ENCODE results near the gene C1orf35.
A peak's percentile ranks its signal among the peaks of the same experiment; 100 is the strongest.

Gene C1orf35

DNA sequence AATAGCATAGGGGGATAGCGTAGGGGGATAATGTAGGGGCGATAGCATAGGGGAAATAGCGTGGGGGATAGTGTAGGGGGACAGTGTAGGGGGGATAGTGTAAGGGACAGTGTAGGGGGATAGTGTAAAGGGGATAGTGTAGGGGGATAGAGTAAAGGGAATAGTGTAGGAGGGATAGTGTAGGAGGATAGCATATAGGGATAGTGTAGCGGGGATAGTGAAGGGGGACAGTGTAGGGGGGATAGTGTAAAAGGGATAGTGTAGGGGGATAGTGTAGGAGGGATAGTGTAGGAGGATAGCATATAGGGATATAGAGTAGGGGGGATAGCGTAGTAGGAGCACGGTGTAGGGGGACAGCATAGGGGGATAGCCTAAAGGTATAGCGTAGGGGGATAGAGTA, 34.8 kb downstream of the C1orf35 start:
- no peak overlapping the region for H3K27ac ChIP-seq
- DNase-seq (ENCODE audit: low read depth, low spot score) = no peak

DNA sequence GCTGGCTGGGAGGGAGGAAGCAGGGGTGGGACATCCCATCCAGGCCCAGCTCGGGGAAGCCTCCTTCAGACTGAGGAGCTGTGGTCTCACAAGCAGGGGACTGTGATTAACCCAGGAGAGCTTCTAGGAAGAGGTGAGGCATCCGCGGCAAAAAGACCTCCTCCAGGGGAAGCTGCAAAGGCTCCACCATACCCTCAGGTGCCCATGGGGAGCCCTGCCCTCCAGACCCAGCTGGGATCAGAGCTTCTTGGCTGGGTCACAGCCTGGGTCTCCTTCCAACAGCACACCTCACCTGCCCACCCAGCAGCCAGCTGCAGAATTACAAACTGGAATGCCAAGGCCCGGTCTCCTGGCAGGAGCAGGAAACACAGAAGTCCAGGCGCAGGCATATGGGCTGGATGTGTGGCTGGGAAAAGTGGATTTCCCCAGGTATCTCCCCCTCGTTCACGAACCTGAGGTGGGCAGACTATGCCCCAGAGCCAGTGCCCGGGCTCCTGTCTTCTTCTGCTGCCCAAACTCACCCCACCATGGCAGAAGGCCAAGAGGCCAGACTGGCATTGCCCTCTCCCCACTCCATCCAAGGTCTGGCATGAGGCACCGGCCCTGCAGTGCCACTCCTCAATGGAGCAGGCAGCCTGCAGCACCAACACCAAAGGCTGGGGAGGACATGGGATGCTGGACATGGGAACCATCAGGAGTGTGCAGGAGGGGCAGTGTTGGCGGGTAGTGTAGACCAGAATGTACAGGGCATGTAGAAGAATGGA, 36.1 kb downstream of the C1orf35 start:
- H3K27ac ChIP-seq = no peak overlapping the region
- no peak for DNase-seq (ENCODE audit: low read depth, low spot score)

DNA sequence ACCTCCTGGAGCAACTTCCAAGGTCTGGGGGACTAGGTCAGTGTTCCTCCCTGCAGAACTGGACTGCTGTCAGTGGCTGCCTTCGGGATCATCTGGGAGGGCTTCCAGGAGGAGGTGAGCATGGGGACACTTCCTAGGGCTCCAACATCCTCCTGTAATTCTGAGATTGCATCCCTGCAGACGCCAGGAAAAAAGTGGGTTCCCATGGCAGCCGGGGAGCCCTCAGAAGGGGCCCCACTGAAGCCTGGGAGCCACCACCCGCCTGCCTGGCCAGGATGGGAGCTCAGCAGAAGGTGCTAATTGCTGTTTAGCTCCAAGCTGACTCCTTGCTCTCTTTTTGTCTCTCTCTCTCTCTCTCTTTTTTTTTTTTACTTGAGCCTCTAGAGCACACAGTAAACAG, 36.7 kb downstream of the C1orf35 start:
- H3K27ac ChIP-seq = no peak overlapping the region
- DNase-seq (ENCODE audit: low read depth, low spot score) = no peak

DNA sequence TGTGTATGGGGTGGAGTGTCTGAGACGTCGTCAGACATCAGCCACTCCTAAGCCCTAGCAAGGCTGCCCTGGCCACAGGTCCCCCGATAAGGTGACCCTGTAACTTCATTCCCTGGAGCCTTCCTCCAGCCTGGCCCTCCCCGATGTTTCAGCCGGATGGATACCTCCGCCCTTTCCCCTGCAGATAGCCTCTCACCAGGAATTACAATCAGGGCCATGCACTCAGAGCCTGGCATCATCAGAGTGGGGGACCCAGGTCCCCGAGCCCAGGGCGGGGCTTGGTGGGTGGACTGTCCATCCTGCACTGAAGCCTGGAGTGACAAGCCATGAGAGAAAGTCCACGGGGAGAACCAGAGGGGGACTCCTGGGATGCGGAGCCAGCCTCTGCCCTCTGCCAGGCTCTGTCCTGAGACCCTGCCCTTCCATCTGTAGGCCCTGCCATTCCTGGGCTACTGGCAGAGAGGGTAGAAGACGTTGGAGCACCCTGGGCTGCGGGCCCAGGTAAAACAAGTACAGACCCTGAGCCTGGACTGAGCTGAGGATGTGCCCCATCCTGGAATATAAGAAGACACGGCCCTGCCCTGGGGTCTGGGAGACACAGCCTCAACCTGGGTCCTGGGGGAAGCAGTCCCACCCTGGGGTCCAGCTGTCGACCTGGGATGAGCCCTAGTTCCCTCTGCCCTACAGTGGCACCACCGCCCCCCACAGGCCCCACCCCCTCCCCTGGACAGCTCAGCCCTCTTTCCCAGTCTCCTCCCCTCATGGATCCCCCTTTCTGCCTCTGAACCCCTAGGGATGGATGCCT, 37.4 kb downstream of the C1orf35 start:
- no peak for DNase-seq (ENCODE audit: low read depth, low spot score)
- H3K27ac ChIP-seq = no peak overlapping the region

DNA sequence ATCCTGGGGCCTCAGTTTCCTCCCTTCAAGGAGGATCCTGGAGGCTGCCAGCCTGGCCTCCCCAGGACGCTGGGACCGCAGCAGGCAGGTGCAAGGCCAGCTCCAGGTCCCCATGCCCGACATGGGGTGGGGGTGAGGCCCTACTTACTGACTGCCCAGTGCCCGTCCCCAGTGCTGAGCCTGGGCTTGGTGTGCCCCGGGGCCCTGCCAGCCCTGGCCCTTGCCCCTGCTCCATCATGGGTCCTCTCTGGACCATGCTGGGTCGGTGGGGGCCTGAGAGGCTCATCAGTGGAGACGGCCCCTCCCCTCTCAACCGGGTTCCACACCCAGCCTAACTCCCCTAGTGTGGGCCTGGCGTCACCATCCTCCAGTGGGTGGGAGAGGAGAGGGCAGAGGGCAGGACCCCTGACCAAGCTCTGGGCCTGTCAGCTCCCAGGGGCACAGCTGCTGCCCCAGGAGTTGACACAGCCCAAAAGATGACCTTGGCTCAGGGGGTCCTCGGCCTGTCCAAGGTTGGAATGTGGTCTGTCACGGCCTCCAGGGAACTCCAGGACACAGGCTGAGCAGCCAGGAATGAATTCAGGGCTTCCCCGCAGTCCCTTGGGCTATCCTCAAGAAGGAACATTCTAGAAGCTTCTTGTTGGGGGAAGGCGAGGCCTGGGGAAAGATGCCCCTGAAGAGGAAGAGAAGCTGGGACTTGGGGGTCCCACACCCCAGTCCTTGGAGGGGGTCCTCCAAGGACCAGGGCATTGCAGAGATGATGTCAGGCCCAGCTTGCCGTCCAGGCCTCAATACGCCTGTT, 38.2 kb downstream of the C1orf35 start:
- DNase-seq (ENCODE audit: low read depth, low spot score) = no peak

DNA sequence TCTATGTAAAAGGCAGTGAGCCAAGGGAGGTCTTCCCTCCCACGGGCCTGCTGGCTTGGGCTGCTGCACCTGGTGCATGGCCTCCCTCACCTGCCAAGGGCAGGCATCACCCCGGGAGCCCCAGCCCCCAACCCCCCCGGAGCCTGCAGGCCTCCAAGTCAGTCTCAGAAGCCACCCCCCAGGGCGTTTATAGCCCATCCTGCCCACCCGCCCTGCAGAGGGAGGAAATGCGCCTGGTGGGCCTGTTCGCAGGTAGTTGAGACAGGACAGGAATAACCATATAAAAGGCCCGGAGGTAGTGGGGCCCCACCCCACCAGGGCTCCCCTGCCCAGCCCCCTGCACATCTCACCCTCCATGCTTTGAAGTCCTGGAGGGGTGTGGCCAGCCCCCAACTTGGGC, 38.8 kb downstream of the C1orf35 start:
- no peak overlapping the region for H3K27ac ChIP-seq
- no peak for DNase-seq (ENCODE audit: low read depth, low spot score)

More for the DNA sequence above, 38.2 kb downstream of the C1orf35 start:
- H3K27ac ChIP-seq = no peak overlapping the region

DNA sequence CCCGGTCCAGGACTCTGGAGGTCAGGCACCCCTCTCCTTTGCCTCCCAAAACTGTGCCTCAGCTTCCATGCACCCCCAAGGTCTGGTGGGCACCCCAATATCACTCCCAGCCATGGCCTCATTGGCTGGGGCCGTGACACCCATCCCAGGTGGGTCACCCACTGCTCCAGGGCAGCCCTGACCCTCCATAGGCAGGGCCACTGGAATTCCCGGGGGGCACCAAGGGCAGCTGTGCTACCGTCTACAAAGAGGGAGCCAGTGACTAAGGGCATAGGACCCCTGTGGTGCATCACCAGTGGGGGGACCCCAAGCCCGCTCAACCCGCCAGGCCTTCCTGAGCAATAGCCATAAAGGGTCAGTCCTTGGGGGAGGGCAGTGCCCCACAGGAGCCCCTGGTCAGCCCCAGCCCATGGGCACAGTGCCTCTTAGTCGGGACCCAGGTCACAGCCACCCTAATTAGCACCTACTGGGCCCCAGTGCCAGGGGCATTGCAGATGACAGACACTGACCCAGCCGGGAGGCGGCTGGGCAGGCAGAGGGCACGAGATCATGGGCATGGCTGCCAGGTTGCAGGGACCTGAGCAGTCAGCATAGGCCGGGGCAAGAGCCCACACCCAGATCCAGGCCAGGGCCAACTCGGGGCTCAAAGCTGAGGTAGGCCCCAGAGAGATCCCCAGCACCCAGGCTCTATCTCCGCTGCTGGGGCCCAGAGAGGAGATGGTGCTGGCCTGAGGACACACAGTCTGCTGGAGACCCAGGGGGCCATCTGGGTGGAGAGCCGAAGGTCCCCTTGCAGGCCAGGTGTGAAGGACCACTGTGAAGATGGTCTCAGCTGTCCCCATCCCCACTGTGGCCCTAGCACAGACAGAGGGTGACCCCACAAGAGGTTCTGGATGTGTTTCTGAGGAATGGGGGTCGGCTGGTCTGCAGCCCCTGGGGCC, 39.6 kb downstream of the C1orf35 start:
- H3K27ac ChIP-seq = no peak overlapping the region
- DNase-seq (ENCODE audit: low read depth, low spot score) = no peak

DNA sequence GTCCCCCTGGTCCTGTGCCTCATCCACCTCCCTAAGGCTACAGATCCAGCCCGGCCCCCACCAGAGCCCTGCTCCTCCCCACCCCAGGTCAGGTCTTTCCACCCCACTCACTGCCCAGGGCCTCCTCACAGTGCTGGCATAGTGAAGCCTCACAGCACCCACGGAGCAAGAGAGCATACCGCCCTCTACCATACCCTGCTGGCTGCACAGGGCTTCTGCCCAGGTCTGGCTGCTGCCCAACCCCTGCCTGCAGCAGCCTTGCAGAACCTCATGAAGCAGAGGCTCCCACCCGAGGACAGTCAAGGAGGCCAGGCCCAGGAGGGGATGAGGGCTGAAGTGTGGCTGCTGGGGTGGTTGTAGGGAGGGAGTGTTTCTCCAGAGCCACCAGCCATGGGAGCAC, 40.3 kb downstream of the C1orf35 start:
- no peak for DNase-seq (ENCODE audit: low read depth, low spot score)
- no peak overlapping the region for H3K27ac ChIP-seq

DNA sequence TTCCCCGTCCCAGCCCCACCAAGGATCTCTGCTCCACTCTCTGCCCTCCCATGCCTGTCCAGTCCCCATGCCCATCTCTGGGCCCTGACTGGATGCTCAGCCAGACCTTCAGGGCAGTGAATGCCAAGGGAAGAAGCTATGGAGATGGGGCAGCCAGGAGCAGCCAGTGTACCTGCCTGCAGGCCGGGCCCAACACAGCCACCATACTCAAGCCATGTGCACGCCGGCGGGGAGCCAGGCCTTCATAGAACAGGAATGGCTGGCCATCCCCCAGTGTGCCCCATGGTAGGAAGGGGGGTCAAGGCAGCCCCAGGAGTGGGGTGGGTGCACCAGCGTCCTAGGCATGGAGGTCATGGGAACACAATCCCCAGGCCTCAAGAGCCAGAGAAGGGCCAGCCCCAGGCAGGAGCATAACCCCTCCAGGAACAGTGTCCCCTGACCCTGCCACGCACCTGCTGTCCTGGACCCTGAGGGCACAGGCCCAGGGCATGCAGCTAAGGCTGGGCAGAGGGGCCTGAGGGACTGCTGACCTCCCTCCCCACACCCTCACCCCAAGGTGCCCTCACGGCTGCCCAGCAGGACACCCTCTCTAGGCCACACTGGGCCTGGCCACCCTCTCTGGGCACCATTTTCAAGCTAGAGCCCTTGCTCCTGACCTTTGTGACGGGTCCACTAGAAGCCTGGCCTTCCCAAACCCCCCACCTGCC, 40.9 kb downstream of the C1orf35 start:
- no peak overlapping the region for H3K27ac ChIP-seq
- no peak for DNase-seq (ENCODE audit: low read depth, low spot score)

DNA sequence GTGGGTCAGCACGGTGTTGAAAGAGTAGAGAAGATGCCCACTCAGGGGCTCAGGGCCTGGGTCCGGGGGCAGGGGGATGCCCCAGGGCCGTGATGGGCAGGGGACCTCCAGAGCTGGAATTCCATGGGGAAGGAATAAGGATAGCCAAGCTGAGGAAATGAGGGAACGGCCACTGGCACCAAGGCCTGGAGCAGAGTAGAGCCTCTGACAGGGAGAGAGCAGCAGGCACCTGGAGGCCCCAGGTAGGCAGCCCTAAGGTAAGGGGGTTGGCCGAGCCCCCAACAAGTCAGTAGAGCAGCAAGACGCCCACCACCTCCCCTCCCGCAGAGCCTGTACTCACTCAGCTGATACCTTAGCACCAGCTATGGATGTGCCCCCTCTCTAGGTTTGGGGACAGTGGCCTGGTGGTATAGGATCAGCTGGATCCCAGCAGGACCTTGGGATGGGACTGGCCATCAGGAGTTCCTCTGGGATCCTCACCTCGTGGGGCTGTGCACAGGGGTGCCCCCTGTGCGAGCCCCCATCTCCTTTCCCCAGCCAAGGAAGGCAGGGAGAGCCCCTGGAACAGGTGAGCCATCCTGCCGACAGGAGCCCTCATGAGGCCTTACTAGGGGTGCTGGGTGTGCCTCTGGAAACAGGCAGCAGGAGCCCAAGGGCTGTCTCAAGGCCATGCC, 41.6 kb downstream of the C1orf35 start:
- no peak for DNase-seq (ENCODE audit: low read depth, low spot score)
- H3K27ac ChIP-seq = no peak overlapping the region

DNA sequence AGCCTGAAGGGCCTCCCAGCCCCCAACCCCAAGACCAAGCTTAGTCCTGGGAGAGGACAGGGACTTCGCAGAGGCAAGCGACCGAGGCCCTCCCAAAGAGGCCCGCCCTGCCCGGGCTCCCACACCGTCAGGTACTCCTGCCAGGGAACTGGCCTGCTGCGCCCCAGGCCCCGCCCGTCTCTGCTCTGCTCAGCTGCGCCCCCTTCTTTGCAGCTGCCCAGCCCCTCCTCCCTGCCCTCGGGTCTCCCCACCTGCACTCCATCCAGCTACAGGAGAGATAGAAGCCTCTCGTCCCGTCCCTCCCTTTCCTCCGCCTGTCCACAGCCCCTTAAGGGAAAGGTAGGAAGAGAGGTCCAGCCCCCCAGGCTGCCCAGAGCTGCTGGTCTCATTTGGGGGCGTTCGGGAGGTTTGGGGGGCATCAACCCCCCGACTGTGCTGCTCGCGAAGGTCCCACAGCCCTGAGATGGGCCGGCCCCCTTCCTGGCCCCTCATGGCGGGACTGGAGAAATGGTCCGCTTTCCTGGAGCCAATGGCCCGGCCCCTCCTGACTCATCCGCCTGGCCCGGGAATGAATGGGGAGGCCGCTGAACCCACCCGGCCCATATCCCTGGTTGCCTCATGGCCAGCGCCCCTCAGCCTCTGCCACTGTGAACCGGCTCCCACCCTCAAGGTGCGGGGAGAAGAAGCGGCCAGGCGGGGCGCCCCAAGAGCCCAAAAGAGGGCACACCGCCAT, 42.5 kb downstream of the C1orf35 start:
- no peak overlapping the region for H3K27ac ChIP-seq
- DNase-seq (ENCODE audit: low read depth, low spot score) = no peak

DNA sequence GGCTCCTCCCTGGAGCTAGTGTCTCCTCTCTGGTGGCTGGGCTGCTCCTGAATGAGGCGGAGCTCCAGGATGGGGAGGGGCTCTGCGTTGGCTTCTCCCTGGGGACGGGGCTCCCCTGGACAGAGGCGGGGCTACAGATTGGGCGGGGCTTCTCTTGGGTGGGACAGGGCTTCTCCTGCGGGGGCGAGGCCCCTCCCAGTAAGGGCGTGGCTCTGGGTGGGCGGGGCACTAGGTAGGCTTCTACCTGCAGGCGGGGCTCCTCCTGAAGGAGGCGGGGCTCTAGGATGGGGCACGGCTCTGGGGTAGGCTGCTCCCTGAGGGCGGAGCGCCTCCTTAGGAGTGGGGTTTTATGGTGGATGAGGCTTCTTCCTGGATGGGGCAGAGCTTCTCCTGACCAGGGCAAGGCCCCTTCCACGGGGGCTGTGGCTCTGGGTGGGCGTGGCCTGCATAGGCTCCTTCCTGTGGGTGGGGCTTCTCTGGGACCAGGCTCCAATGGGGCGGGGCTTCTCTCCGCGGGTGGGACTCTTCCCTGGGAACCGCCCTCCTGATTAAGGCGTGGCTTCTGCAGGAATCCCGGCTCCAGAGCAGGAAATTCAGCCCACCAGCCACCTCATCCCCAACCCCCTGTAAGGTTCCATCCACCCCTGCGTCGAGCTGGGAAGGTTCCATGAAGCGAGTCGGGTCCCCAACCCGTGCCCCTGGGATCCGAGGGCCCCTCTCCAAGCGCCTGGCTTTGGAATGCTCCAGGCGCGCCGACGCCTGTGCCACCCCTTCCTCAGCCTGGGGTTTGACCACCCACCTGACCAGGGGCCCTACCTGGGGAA, 43.3 kb downstream of the C1orf35 start:
- peak; percentile 26 for DNase-seq (ENCODE audit: low read depth, low spot score)
- H3K27ac ChIP-seq = no peak overlapping the region

DNA sequence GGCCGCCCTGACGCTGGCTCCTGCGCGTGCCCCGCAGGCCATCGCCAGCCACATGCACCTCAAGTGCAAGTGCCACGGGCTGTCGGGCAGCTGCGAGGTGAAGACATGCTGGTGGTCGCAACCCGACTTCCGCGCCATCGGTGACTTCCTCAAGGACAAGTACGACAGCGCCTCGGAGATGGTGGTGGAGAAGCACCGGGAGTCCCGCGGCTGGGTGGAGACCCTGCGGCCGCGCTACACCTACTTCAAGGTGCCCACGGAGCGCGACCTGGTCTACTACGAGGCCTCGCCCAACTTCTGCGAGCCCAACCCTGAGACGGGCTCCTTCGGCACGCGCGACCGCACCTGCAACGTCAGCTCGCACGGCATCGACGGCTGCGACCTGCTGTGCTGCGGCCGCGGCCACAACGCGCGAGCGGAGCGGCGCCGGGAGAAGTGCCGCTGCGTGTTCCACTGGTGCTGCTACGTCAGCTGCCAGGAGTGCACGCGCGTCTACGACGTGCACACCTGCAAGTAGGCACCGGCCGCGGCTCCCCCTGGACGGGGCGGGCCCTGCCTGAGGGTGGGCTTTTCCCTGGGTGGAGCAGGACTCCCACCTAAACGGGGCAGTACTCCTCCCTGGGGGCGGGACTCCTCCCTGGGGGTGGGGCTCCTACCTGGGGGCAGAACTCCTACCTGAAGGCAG, 44.0 kb downstream of the C1orf35 start:
- no peak for DNase-seq (ENCODE audit: low read depth, low spot score)
- H3K27ac ChIP-seq = no peak overlapping the region

DNA sequence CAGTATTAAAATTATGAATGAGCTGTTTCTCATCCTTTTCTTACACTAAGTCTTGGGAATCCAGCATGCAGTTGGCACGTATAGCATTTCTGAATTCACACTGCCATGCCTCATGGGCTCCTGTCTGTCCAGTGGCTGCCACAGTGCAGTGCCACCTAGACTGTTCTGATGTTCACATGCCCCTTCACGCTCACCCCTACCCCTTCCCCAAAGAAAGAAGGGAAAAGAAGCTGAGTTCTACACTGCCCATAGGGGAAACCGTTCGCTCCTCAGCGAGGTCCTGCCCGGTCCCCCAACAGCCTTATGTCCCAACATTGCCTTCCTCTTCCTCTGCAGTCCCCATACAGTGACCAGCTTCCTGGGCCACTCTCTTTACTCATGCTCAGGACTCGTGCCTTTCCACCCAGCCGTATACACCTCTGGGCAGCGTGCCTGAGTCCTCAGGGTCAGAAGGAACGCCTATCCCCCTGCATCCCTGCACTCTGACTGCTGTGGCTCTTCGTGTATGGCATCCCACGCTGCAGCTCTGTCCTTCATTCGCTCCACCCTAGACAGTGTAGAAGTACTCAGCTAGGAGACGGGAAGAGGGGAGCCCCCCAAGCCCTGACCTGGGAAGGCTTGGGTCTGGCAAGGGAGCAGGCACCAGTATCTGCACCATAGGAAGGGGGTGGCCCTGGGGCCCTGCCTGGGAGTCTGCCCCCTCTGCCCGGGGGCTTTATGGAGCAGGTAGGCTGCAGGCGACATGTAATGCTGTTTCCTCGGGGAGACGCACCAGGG, 44.8 kb downstream of the C1orf35 start:
- H3K27ac ChIP-seq = no peak overlapping the region
- no peak for DNase-seq (ENCODE audit: low read depth, low spot score)
